IMR-90 (cell line): ENCODE data around the gene PDXDC1. TPM values are rescaled to one million over a fixed set of nuclear protein-coding genes. Genes with fewer than 3 reads are reported as not detected.
"Not testable (repeated sequence)": the region's sequence is repeated elsewhere in the genome, so short reads cannot be mapped to it uniquely, and the experiment has no call there.

Source experiments
- ATAC-seq: fragments of 200-7000 bp; cut with Tn5 transposase; 2 replicates; pipeline ENCODE4 v1.9.1; 2020; ENCODE audit warnings: low read depth, mild to moderate bottlenecking, moderate library complexity
- BruUV-seq: library from RNA; stranded (reverse); fragments of 400-500 nt; replicated peaks from 2 replicates; lab custom pipeline; 2021; lab: Mats Ljungman, UMichigan
- CTCF ChIA-PET: fragments of 300-600 bp; formaldehyde crosslinking; extraction: SDS; loops from one replicate; lab custom pipeline; 2021; ENCODE audit warnings: antibody characterized with exemption; lab: Yijun Ruan, JAX
- POLR2A ChIA-PET: fragments of 300-600 bp; sonication (Branson Sonifier 250); formaldehyde crosslinking; loops from one replicate; lab custom pipeline; 2022; ENCODE audit warnings: antibody characterized with exemption; ENCODE audit not compliant: unreplicated experiment; lab: Charles Lee
- DNase-seq: peaks from one replicate; pipeline ENCODE4 v3.0.0; 2013
- H2AFZ ChIP-seq: replicated peaks from 2 replicates; pipeline ENCODE3; 2013; ENCODE audit warnings: low read length, mild to moderate bottlenecking; ENCODE audit not compliant: poor library complexity
- H2AK5ac ChIP-seq: 2 replicates; pipeline ENCODE4 v1.6.1; 2013; ENCODE audit warnings: low read depth, low read length, inconsistent platforms
- H2AK9ac ChIP-seq: replicated peaks from 2 replicates; pipeline ENCODE3; 2013; ENCODE audit warnings: mild to moderate bottlenecking, low read depth, low read length, moderate library complexity; ENCODE audit not compliant: poor library complexity
- H2BK120ac ChIP-seq: 2 replicates; pipeline ENCODE4 v1.6.1; 2013; ENCODE audit warnings: low read depth, low read length, inconsistent platforms
- H2BK15ac ChIP-seq: 3 replicates; pipeline ENCODE4 v1.6.1; 2013; ENCODE audit warnings: low read depth, low read length, inconsistent platforms
- H2BK20ac ChIP-seq: 2 replicates; pipeline ENCODE4 v1.6.1; 2013; ENCODE audit warnings: low read depth, mild to moderate bottlenecking, inconsistent platforms, low read length, moderate library complexity
- H2BK5ac ChIP-seq: 2 replicates; pipeline ENCODE4 v1.6.1; 2013; ENCODE audit warnings: mild to moderate bottlenecking, low read depth, low read length, inconsistent platforms; ENCODE audit not compliant: poor library complexity, severe bottlenecking
- H3K14ac ChIP-seq: replicated peaks from 2 replicates; pipeline ENCODE4 v1.6.1; 2013; ENCODE audit warnings: low read depth, low read length, inconsistent platforms
- H3K18ac ChIP-seq: 2 replicates; pipeline ENCODE4 v1.6.1; 2013; ENCODE audit warnings: low read depth, low read length, control low read depth
- H3K23ac ChIP-seq: 2 replicates; pipeline ENCODE4 v1.6.1; 2013; ENCODE audit warnings: low read depth, low read length, inconsistent platforms
- H3K27ac ChIP-seq: 2 replicates; pipeline ENCODE4 v1.5.1; 2013; ENCODE audit warnings: mild to moderate bottlenecking, control low read depth, low read length; ENCODE audit not compliant: insufficient read depth
- H3K27me3 ChIP-seq: 2 replicates; pipeline ENCODE4 v1.6.1; 2013; ENCODE audit warnings: low read length; ENCODE audit not compliant: control insufficient read depth, insufficient read depth
- H3K36me3 ChIP-seq: 2 replicates; pipeline ENCODE4 v1.6.1; 2013; ENCODE audit warnings: low read length, mixed read lengths; ENCODE audit not compliant: control insufficient read depth, insufficient read depth
- H3K4ac ChIP-seq: 2 replicates; pipeline ENCODE4 v1.6.1; 2013; ENCODE audit warnings: low read depth, low read length, inconsistent platforms
- H3K4me1 ChIP-seq: 2 replicates; pipeline ENCODE4 v1.6.1; 2013; ENCODE audit warnings: low read length, mixed read lengths; ENCODE audit not compliant: control insufficient read depth, insufficient read depth
- H3K4me2 ChIP-seq: 2 replicates; pipeline ENCODE4 v1.6.1; 2013; ENCODE audit warnings: low read depth, mild to moderate bottlenecking, control low read depth, low read length, moderate library complexity
- H3K4me3 ChIP-seq: 2 replicates; pipeline ENCODE4 v1.5.1; 2013; ENCODE audit warnings: low read depth, mild to moderate bottlenecking, control low read depth, low read length, moderate library complexity; ENCODE audit not compliant: insufficient read depth
- H3K56ac ChIP-seq: 2 replicates; pipeline ENCODE4 v1.6.1; 2013; ENCODE audit warnings: low read length, inconsistent platforms; ENCODE audit not compliant: insufficient read depth; ENCODE audit errors: extremely low read depth
- H3K79me1 ChIP-seq, 2 experiments: 2 replicates each; pipeline ENCODE4 v1.6.1; 2013; ENCODE audit warnings: low read length in 2 of 2, inconsistent platforms in 1 of 2, low read depth in 1 of 2
- H3K9ac ChIP-seq: 2 replicates; pipeline ENCODE4 v1.6.1; 2013; ENCODE audit warnings: low read depth, low read length, control low read depth
- H3K9me1 ChIP-seq: 2 replicates; pipeline ENCODE4 v1.6.1; 2013; ENCODE audit warnings: low read length, inconsistent platforms; ENCODE audit not compliant: insufficient read depth
- H3K9me3 ChIP-seq: 2 replicates; pipeline ENCODE4 v1.6.1; 2013; ENCODE audit warnings: low read length; ENCODE audit not compliant: control insufficient read depth, insufficient read depth
- H4K20me1 ChIP-seq: 2 replicates; pipeline ENCODE4 v1.6.1; 2013; ENCODE audit warnings: low read length, inconsistent platforms; ENCODE audit not compliant: insufficient read depth
- H4K5ac ChIP-seq: 2 replicates; pipeline ENCODE4 v1.6.1; 2013; ENCODE audit warnings: mild to moderate bottlenecking, low read depth, low read length, control low read depth
- H4K8ac ChIP-seq, 2 experiments: 2 replicates each; pipeline ENCODE4 v1.6.1; 2013; ENCODE audit warnings: low read depth in 2 of 2, low read length in 2 of 2, control low read depth in 1 of 2, inconsistent platforms in 1 of 2
- H4K91ac ChIP-seq: 2 replicates; pipeline ENCODE4 v1.6.1; 2013; ENCODE audit warnings: low read depth, low read length, inconsistent platforms; ENCODE audit not compliant: insufficient read depth
- WGBS, 2 experiments: methylation state at CpG; one replicate each; pipeline versions ENCODE4 v1.1.5 to v1.1.7; 2013; ENCODE audit warnings: missing lambda C conversion rate in 2 of 2; ENCODE audit not compliant: insufficient read length in 1 of 2; ENCODE audit errors: extremely low coverage in 2 of 2; 5-methylcytosine and 5-hydroxymethylcytosine counted together
- dilution Hi-C: fragments of 300-500 bp; cut with HindIII; formaldehyde crosslinking; loops from one replicate; pipeline ENCODE4 v1.14.3; 2018; ENCODE audit warnings: low sequenced_read_pairs; ENCODE audit not compliant: unreplicated experiment
- in situ Hi-C: fragments of 300-500 bp; cut with MboI; formaldehyde crosslinking; loops from 3 replicates; pipeline ENCODE4 v1.14.3; 2019; ENCODE audit warnings: low sequenced_read_pairs, inconsistent platforms, mixed read lengths
- intact Hi-C: fragments of 100-400 bp; cut with micrococcal nuclease; formaldehyde crosslinking; loops from 2 replicates; pipeline ENCODE4 v1.10.0; 2022
- polyA plus RNA-seq, 3 experiments: library from polyadenylated mRNA; depleted of rRNA; stranded (reverse); fragments of >200 nt; gene quantifications; 2 replicates each; pipeline ENCODE4 v1.2.3, GENCODE V29; 2012; ENCODE audit warnings: low replicate concordance in 1 of 3
- total RNA-seq: library from RNA; depleted of rRNA; stranded (reverse); fragments of >200 nt; gene quantifications from 2 replicates; pipeline ENCODE4 v1.2.3, GENCODE V29; 2012

The PDXDC1 gene
- total and polyA plus RNA-seq, 2 of the 4 experiments (the other 2 are of a cell fraction), result 68.7 to 117 TPM

GRCh38 chr16:14932581-14933375, 42.0 kb upstream of the PDXDC1 start:
- no CpG with 5 or more reads among the region's 47 CpGs for WGBS, 2 experiments
- ATAC-seq, result not testable (repeated sequence)

DNA sequence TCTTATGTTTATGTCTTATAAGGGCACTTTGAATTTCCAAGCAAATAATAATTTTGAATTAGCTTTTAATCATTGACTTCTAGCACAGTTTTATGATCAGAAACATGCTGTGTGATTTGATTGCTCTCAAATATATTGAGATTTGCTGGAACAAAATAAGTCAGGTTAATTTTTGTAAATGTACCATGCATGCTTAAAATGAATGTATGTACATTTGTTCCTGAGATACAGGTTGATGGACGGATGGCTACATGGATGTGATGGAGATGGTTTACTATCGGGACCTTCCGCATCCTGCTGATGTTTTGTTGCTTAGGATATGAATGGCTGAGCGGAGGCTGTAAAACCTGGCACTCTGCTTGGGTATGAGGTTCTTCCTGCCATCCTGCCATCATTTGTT, 37.7 kb upstream of the PDXDC1 start, which contains the start of gene NPIPA1:
Gene NPIPA1 (plus strand): TSS at position 301 of the 400 bp plus-strand sequence. CDS start 0 bp downstream, at position 301.
- H3K27me3 ChIP-seq, H3K27ac ChIP-seq, H2AK5ac ChIP-seq, DNase-seq, H2AK9ac ChIP-seq, H4K5ac ChIP-seq, H3K9ac ChIP-seq, H3K4me1 ChIP-seq, H2BK15ac ChIP-seq, H3K14ac ChIP-seq, H2BK5ac ChIP-seq, H3K4me3 ChIP-seq, CTCF ChIA-PET, H2AFZ ChIP-seq, in situ Hi-C loops, dilution Hi-C loops, H2BK20ac ChIP-seq, ATAC-seq, H3K18ac ChIP-seq, H3K36me3 ChIP-seq, BruUV-seq, H4K8ac ChIP-seq, H3K4me2 ChIP-seq, H3K4ac ChIP-seq, H4K91ac ChIP-seq, H3K9me3 ChIP-seq, H4K20me1 ChIP-seq, H2BK120ac ChIP-seq, H3K56ac ChIP-seq, H3K79me1 ChIP-seq, H3K23ac ChIP-seq, H3K9me1 ChIP-seq, intact Hi-C loops, POLR2A ChIA-PET: not testable (repeated sequence)
- no CpG with 5 or more reads among the region's 4 CpGs for WGBS, 2 experiments

More at GRCh38 chr16:14932581-14933375, 42.0 kb upstream of the PDXDC1 start:
- H2BK20ac ChIP-seq, H4K8ac ChIP-seq, H2BK120ac ChIP-seq, H3K4me3 ChIP-seq, H4K5ac ChIP-seq, H2AK9ac ChIP-seq, CTCF ChIA-PET, H3K4me2 ChIP-seq, H2BK15ac ChIP-seq, H3K56ac ChIP-seq, H4K91ac ChIP-seq, POLR2A ChIA-PET, H3K27me3 ChIP-seq, H3K27ac ChIP-seq, H3K9ac ChIP-seq, dilution Hi-C loops, H3K9me1 ChIP-seq, DNase-seq, H2BK5ac ChIP-seq, H3K79me1 ChIP-seq, H3K4ac ChIP-seq, H2AK5ac ChIP-seq, H3K9me3 ChIP-seq, H3K36me3 ChIP-seq, H3K4me1 ChIP-seq, H3K18ac ChIP-seq, H3K14ac ChIP-seq, H3K23ac ChIP-seq, BruUV-seq, intact Hi-C loops, H4K20me1 ChIP-seq, in situ Hi-C loops, H2AFZ ChIP-seq: not testable (repeated sequence)
